Esophagus (tissue), 2 donors: ENCODE data around the gene CNDP2. TPM values are rescaled to one million over a fixed set of nuclear protein-coding genes. Genes with fewer than 3 reads are reported as not detected.

Source experiments
- H3K27ac ChIP-seq, 2 donors: one replicate each; pipeline ENCODE4 v1.5.1; 2013; ENCODE audit warnings: low read depth in 2 of 2, mild to moderate bottlenecking in 2 of 2, inconsistent platforms in 1 of 2, low read length in 1 of 2, moderate library complexity in 1 of 2
- H3K27me3 ChIP-seq, 2 donors: one replicate each; pipeline ENCODE4 v1.6.1; 2013; ENCODE audit warnings: low read length in 2 of 2, control low read depth in 1 of 2, mild to moderate bottlenecking in 1 of 2; ENCODE audit not compliant: insufficient read depth in 2 of 2, control insufficient read depth in 1 of 2
- H3K36me3 ChIP-seq, 2 donors: one replicate each; pipeline ENCODE4 v1.6.1; 2013; ENCODE audit warnings: low read length in 1 of 2; ENCODE audit not compliant: control insufficient read depth in 2 of 2, insufficient read depth in 2 of 2
- H3K4me1 ChIP-seq, 2 donors: one replicate each; pipeline ENCODE4 v1.6.1; 2013; ENCODE audit warnings: low read length in 1 of 2; ENCODE audit not compliant: control insufficient read depth in 2 of 2, insufficient read depth in 2 of 2
- H3K4me3 ChIP-seq, 2 donors: one replicate each; pipeline ENCODE4 v1.5.1; 2013; ENCODE audit warnings: low read length in 2 of 2, mild to moderate bottlenecking in 2 of 2, low read depth in 1 of 2, moderate library complexity in 1 of 2
- H3K9me3 ChIP-seq, 2 donors: one replicate each; pipeline ENCODE4 v1.6.1; 2013; ENCODE audit warnings: mild to moderate bottlenecking in 2 of 2, low read depth in 1 of 2, low read length in 1 of 2, moderate library complexity in 1 of 2; ENCODE audit not compliant: control insufficient read depth in 2 of 2, insufficient read depth in 1 of 2
- WGBS, 2 donors: extraction: QIAGEN DNeasy Blood & Tissue Kit; methylation state at CpG; one replicate each; pipeline ENCODE4 v1.1.7; 2013; 5-methylcytosine and 5-hydroxymethylcytosine counted together
- polyA plus RNA-seq, 2 donors: library from polyadenylated mRNA; stranded (reverse); fragments of 200-250 nt; gene quantifications; one replicate each; pipeline ENCODE4 v1.2.3, GENCODE V29; 2013
- donor health status: healthy with polysubstance abuse.
- donor health status: Bipolar disorder and iron deficiency.

Gene CNDP2
- polyA plus RNA-seq, 2 donors = 42.5 to 60.0 TPM

GRCh38 chr18:74506448-74507084, 10.4 kb downstream of the CNDP2 start:
- WGBS, 2 donors = 67 to 68% methylated on average over 11 of the region's 11 CpGs

GRCh38 chr18:74507097-74507881, 11.1 kb downstream of the CNDP2 start:
- Histone ChIP-seq H3K27me3 (no peaks in the 10 kb centered on the region), H3K4me3 (no peak overlapping the region), H3K4me1 (no peaks in the 10 kb centered on the region), H3K9me3 (no peaks in the 10 kb centered on the region), H3K36me3 (peaks cover 12 to 48% of the 10 kb centered on the region in 2 donors), H3K27ac (no peak overlapping the region)
- 70 to 82% methylated on average over 23 of the region's 23 CpGs for WGBS, 2 donors

More at GRCh38 chr18:74506448-74507084, 10.4 kb downstream of the CNDP2 start:
- H3K9me3 ChIP-seq = no peaks in the 10 kb centered on the region
- H3K27me3 ChIP-seq = no peaks in the 10 kb centered on the region
- peaks cover 11 to 42% of the 10 kb centered on the region in 2 donors for H3K36me3 ChIP-seq
- no peaks in the 10 kb centered on the region for H3K4me1 ChIP-seq
- no peak overlapping the region for H3K4me3 ChIP-seq
- H3K27ac ChIP-seq = no peak overlapping the region

- Histone ChIP-seq H3K27ac (no peak overlapping the region), H3K4me3 (no peak overlapping the region), H3K4me1 (no peaks in the 10 kb centered on the region), H3K36me3 (peaks cover 18 to 54% of the 10 kb centered on the region in 2 donors), H3K9me3 (no peaks in the 10 kb centered on the region), H3K27me3 (no peaks in the 10 kb centered on the region)
- WGBS, 2 donors = 81 to 91% methylated on average over 14 of the region's 14 CpGs
Observed at GRCh38 chr18:74507927-74508326, 11.8 kb downstream of the CNDP2 start.

GRCh38 chr18:74508366-74508765, 12.2 kb downstream of the CNDP2 start:
- H3K27ac ChIP-seq = no peak overlapping the region
- no peaks in the 10 kb centered on the region for H3K27me3 ChIP-seq
- peaks cover 20 to 59% of the 10 kb centered on the region in 2 donors for H3K36me3 ChIP-seq
- no peak overlapping the region for H3K4me3 ChIP-seq
- no peaks in the 10 kb centered on the region for H3K4me1 ChIP-seq
- H3K9me3 ChIP-seq = no peaks in the 10 kb centered on the region
- 71 to 86% methylated on average over 9 of the region's 9 CpGs for WGBS, 2 donors

GRCh38 chr18:74508821-74509225, 12.7 kb downstream of the CNDP2 start:
- Histone ChIP-seq H3K4me1 (no peaks in the 10 kb centered on the region), H3K4me3 (no peak overlapping the region), H3K9me3 (no peaks in the 10 kb centered on the region), H3K27ac (no peak overlapping the region), H3K27me3 (no peaks in the 10 kb centered on the region), H3K36me3 (peaks cover 25 to 61% of the 10 kb centered on the region in 2 donors)
- 70 to 93% methylated on average over 11 of the region's 11 CpGs for WGBS, 2 donors

- no peaks in the 10 kb centered on the region for H3K27me3 ChIP-seq
- WGBS, 2 donors = 87 to 88% methylated on average over 29 of the region's 29 CpGs
- no peak overlapping the region for H3K4me3 ChIP-seq
- H3K4me1 ChIP-seq = no peaks in the 10 kb centered on the region
- peaks cover 26 to 67% of the 10 kb centered on the region in 2 donors for H3K36me3 ChIP-seq
- H3K27ac ChIP-seq = no peak overlapping the region
- H3K9me3 ChIP-seq = no peaks in the 10 kb centered on the region
Observed at GRCh38 chr18:74509856-74510769, 13.9 kb downstream of the CNDP2 start.

GRCh38 chr18:74510770-74511095, 14.6 kb downstream of the CNDP2 start:
- H3K36me3 ChIP-seq = peaks cover 26 to 72% of the 10 kb centered on the region in 2 donors
- no peak overlapping the region for H3K27ac ChIP-seq
- H3K4me1 ChIP-seq = no peaks in the 10 kb centered on the region
- 84 to 90% methylated on average over 12 of the region's 12 CpGs for WGBS, 2 donors
- H3K9me3 ChIP-seq = no peaks in the 10 kb centered on the region
- H3K4me3 ChIP-seq = no peak overlapping the region
- no peaks in the 10 kb centered on the region for H3K27me3 ChIP-seq

GRCh38 chr18:74511823-74512222, 15.7 kb downstream of the CNDP2 start:
- Histone ChIP-seq H3K36me3 (peaks cover 26 to 80% of the 10 kb centered on the region in 2 donors), H3K27me3 (no peaks in the 10 kb centered on the region), H3K9me3 (no peaks in the 10 kb centered on the region), H3K4me3 (no peak overlapping the region), H3K27ac (no peak overlapping the region), H3K4me1 (no peaks in the 10 kb centered on the region)
- 86 to 96% methylated on average over 7 of the region's 7 CpGs for WGBS, 2 donors

- H3K4me1 ChIP-seq = no peaks in the 10 kb centered on the region
- H3K9me3 ChIP-seq = no peaks in the 10 kb centered on the region
- peaks cover 31 to 78% of the 10 kb centered on the region in 2 donors for H3K36me3 ChIP-seq
- H3K27ac ChIP-seq = no peak overlapping the region
- no peaks in the 10 kb centered on the region for H3K27me3 ChIP-seq
- 93 to 95% methylated on average over 15 of the region's 15 CpGs for WGBS, 2 donors
- H3K4me3 ChIP-seq = no peak overlapping the region
Observed at GRCh38 chr18:74512321-74513053, 16.3 kb downstream of the CNDP2 start.
